GM21529 (cell line): Measurements from ENCODE around the gene NDUFA7.
A peak's percentile ranks its signal among the peaks of the same experiment; 100 is the strongest.
"Not testable (repeated sequence)": the region's sequence is repeated elsewhere in the genome, so short reads cannot be mapped to it uniquely, and the experiment has no call there.

Experiments used
- ATAC-seq: cut with Tn5 transposase; IDR thresholded peaks from one replicate; pipeline ENCODE4 v1.9.1; 2021; ENCODE audit not compliant: unreplicated experiment

NDUFA7 gene

DNA sequence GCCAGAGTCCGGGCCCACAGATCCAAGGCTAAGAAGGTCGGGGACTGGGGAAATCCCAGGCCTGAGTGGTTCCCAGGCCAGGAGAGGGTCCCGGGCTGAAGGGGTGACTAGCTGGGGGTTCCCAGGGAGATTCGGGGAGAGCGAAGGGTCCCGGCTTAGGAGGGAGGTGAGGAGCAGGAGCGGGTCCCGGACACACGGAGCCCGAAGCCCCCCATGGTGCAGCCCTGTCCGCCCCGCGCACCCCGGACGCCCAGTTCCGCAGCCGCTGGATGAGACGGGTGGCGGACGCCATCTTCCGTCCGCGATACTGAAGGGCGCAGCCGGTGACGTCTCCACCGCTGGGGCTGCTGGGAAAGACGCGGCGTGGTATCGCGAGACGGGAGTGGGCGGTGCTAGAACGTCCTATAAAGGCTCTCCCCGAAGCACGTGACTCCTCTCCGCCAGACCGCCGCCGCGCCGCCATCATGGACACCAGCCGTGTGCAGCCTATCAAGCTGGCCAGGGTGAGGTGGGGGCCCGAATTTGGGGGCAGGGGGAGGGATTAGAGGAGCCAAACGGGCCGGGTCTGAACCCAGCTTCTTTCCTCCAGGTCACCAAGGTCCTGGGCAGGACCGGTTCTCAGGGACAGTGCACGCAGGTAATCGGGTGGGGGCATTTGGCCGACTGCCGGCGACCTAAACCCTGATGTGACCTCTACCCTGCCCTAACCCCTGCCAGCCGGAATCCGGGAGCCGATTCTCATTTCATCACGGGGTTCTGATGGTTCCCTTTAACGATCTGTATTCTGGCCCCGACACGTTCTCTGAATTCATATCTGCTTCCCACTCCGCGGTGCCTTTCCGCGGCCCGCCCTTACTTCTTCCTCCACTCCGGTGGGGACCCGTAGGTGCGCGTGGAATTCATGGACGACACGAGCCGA, at the start of gene NDUFA7, which contains the start of gene RPS28:
Gene NDUFA7, minus strand, starts transcription at position 309 of the 919 bp plus-strand sequence. Its CDS starts 17 bp downstream, at position 292.
Gene RPS28, plus strand, starts transcription at position 430 of the 919 bp plus-strand sequence. Its CDS starts 35 bp downstream, at position 465.
- ATAC-seq: peak; percentile 80

DNA sequence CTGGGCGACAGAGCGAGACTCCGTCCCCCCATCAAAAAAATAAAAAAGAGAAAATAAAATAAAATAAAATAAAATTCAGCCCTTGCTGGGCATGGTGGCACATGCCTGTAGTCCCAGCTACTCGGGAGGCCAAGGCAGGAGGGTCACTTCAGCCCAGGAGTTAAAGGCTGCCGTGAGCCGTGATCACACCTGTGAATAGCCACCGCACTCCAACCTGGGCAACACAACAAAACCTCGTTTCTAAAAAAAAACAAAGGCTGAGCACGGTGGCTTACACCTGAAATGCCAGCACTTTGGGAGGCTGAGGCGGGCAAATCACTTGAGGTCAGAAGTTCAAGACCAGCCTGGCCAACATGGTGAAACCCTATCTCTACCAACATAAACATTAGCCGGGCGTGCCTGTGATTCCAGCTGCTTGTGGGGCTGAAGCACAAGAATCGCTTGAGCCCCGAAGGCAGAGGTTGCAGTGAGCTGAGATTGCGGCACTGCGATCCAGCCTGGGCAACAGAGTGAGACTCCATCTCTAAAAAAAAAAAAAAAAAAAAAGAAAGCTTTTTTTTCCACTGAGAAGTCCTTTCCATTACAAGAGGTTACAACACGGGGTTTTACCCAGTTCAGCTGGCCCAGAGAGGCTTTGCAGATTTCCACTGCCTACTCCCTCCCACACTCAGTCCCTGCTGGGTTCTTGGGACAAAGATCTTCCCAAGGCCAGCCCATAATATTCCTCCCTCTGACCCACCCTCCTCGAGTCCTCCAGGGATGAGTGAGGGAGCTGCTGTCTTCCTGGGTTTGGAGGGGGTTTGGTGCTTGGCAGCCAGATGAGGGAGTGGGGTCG, 49.2 kb upstream of the NDUFA7 start:
- ATAC-seq: no peak

DNA sequence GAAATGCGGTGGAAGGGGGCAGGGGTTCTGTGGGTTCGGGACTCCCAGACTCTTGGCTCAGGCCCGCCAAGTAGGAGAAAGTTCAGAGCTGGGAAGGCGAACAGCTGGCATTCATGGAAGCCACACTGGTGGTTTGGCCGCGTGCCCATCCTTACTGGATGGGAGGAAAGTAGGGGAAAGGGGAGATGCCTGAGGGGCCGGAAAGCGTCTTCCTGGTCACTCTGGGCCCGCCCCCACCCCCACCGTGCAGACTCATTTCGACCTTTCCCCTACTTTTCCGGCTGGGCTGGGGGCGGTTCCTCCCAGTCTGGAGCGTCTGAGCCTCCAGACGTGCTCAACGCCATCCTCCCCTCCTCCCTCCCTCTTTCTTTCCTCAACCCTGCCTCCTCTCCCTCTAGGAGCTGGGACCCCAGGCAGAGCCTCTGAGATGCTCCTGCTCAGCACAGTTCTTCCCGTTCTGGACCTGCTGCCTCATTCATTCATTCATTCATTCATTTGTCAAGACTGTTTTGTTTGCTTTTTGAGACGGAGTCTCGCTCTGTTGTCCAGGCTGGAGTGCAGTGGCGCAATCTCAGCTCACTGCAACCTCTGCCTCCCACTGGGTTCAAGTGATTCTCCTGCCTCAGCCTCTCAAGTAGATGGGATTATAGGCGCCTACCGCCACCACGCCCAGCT, 46.3 kb upstream of the NDUFA7 start:
- ATAC-seq: no peak

DNA sequence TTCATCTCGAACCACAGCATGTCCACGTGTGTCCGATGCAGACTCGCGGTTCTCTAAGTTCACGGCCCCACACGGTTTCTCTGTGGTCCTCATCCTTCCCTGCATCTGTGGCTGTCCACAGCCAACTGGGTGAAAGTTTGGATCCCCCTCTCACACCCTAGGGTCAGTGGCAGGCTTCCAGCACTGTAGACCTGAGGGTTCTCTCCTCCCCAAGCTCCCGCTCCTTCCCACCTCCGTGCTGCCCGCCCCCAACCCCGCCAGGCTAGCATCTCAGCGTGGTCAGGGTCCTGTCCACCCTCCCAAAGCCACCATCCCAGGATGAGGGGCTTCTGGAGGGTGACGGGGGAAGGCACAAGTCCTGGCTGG, 45.8 kb upstream of the NDUFA7 start:
- no peak for ATAC-seq

DNA sequence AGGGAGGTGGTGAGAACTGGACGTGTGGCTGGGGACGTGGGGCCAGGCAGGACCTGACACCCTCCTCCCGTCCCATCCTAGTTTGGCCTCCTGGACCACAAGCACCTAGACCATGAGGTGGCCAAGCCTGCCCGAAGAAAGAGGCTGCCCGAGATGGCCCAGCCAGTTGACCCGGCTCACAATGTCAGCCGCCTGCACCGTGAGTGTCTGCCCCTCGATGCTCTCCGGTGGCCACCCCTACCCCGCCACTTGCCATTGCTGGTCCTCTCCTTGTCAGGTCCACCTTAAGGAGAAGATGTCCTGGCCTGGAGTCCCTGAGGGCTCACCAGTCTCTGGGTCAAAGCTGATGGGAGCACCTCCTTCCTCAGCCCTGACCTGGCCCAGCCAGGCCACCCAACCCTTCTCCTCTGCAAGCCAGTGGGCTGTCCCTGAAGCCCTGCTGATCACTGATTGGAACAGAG, 45.0 kb upstream of the NDUFA7 start:
- ATAC-seq: no peak

DNA sequence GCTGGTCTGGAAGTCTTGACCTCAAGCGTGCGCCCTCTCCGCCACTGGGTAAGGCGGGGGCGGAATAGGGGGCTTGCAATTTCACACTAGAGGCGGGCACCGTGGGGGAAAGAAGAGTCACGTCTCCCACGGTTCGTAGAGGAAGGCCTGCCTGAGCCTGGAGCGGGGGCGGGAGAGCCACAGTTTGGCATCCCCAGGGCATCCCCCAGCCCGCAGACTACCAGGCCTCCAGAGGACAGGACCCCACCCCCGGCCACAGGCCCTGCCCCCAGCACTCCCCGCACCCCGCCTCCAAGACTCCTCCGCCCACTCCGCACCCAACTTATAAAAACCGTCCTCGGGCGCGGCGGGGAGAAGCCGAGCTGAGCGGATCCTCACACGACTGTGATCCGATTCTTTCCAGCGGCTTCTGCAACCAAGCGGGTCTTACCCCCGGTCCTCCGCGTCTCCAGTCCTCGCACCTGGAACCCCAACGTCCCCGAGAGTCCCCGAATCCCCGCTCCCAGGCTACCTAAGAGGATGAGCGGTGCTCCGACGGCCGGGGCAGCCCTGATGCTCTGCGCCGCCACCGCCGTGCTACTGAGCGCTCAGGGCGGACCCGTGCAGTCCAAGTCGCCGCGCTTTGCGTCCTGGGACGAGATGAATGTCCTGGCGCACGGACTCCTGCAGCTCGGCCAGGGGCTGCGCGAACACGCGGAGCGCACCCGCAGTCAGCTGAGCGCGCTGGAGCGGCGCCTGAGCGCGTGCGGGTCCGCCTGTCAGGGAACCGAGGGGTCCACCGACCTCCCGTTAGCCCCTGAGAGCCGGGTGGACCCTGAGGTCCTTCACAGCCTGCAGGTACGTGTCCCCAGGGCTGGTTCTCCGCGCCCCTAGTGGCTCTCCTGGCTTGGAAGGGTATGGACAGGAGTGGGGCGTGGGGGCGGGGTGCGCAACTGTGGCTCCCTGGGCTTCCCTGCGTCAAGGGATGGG, 42.9 kb upstream of the NDUFA7 start, which contains the start of gene ANGPTL4:
Gene ANGPTL4, plus strand, starts transcription at position 353 of the 969 bp plus-strand sequence. Its CDS starts 167 bp downstream, at position 520.
- ATAC-seq: no peak

- no peak for ATAC-seq
These were observed 41.0 kb upstream of the NDUFA7 start for GRCh38 chr19:8361921-8362793.

DNA sequence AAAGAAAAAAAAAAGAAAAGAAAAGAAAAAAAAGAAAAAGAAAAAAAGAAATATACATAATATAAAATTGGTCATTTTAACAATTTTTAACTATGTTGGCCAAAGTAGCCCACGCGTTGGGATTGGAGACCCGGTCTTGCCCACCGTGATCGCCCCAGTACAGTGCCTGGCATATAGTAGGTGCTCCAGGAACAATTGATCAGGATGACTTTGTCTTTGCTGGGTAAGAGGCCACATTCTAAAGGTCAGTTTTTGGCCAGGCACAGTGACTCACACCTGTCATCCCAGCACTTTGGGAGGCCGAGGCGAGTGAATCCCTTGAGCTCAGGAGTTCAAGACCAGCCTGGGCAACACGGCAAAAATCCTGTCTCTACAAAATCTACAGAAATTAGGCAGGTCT, 39.0 kb upstream of the NDUFA7 start:
- no peak for ATAC-seq

DNA sequence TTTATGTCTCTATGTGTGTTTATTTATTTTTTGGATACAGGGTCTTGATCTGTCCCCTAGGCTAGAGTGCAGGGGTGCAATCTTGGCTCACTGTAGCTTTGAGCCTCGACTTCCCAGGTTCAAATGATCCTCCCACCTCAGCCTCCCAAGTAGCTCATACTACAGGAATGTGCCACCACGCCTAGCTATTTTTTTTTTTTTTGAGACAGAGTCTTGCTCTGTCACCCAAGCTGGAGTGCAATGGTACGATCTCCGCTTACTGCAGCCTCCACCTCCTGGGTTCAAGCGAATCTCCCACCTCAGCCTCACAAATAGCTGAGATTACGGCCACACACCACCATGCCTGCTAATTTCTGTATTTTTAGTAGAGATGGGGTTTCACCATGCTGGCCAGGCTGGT, 37.8 kb upstream of the NDUFA7 start:
- ATAC-seq: no peak

GRCh38 chr19:8357007-8357521, 35.9 kb upstream of the NDUFA7 start:
- no peak for ATAC-seq

DNA sequence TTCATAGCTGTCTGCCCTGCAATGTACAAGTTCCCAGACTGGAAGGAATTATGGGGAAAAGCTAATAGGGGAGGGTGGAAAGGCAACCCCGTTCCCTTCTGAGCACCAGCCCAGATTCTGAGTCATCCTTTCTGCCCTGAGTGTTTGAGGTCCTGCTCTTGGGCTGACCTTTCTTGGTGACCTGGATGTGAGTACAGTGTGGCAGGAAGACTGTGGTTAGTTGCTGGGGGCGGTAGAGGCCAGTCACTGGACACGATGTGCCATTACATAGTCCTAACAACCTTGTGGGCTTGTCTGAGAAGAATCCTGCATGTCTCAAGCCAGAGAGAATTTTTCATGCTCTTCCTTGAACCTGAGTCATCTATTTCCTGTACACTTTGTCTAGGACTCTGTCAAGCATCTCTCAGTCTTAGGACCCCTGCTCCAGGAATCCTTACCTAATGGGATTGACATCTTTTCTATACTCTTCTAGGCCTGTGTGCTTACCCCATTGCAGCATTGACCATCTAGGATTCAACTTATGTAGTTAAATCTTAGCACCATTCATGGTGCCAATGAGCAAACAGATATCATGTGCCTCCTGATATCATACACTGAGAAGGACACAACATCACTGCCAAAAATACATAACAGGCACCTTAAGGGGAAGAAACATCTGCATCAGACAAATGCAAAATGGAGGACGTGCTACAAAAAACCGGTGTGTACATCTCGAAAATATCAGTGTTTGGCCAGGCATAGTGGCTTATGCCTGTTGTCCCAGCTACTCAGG, 34.6 kb upstream of the NDUFA7 start:
- no peak for ATAC-seq

DNA sequence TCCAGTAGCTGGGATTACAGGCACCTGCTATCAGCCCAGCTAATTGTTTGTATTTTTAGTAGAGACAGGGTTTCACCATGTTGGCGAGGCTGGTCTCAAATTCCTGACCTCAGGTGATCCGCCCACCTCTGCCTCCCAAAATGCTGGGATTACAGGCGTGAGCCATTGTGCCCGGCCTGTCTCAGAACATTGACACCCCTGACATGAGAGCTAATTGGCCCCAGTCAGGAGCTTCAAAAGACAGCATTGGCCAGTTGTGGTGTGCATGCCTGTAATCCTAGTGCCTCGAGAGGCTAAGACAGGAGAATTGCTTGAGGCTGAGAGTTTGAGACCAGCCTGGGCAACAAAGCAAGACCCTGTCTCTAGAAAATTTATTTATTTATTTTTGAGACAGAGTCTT, 31.7 kb upstream of the NDUFA7 start:
- ATAC-seq: not testable (repeated sequence)

DNA sequence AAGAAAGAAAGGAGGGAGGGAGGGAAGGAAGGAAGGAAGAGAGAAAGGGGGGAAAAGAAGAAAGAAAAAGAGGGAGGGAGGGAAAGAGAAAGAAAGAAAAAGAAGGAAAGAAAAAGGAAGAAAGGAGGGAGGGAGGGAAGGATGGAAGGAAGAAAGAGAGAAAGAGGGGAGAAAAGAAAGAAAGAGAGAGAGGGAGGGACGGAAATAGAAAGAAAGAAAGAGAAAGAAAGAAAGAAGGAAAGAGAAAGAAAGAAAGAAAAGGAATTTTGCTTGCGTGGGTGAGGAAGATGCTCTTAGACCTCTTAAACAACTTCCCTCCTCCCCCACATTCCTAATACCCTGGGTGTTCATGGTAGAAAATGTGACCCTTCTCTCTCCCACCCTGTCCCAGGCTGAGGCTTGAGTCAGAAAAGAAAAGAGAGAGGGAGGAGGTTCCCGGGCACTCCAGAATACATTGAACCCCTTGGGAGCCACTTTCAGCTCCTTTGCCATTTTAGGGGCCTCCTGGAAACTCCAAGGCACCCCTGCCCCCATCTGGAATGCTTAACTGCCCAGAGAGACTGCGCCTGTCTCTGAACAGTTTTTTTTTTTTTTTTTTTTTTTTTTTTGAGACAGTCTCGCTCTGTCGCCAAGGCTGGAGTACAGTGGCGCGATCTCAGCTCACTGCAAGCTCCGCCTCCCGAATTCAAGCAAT, 31.1 kb upstream of the NDUFA7 start:
- ATAC-seq: no peak

- not testable (repeated sequence) for ATAC-seq
These were observed 28.6 kb upstream of the NDUFA7 start for GRCh38 chr19:8349629-8350372.

GRCh38 chr19:8343483-8343844, 22.3 kb upstream of the NDUFA7 start:
- no peak for ATAC-seq

- peak; percentile 90 for ATAC-seq
These were observed 21.7 kb upstream of the NDUFA7 start, which contains the start of gene KANK3 for GRCh38 chr19:8342684-8343482. Gene KANK3, minus strand, starts transcription at chr19:8343262. Its CDS starts 5,434 bp downstream, at chr19:8337828.
